Activated naive CD8-positive, alpha-beta T cell treated with anti-CD3 and anti-CD28 coated beads, Interleukin-2, amount 10 ng/mL, durations not matched to agents 7 days and 5 days (primary cell): ENCODE results near the gene CASKIN2. TPM values are rescaled to one million over a fixed set of nuclear protein-coding genes. Genes with fewer than 3 reads are reported as not detected.
A peak's percentile ranks its signal among the peaks of the same experiment; 100 is the strongest.

Experiments
- ATAC-seq: fragments of 150-1000 bp; cut with Tn5 transposase; one replicate; pipeline ENCODE4 v1.10.0; 2021; ENCODE audit warnings: low read depth, moderate library complexity
- POLR2A ChIA-PET: fragments of 350-600 bp; sonication (Branson Sonifier 250); formaldehyde crosslinking; loops from one replicate; lab custom pipeline; 2021; ENCODE audit warnings: antibody characterized with exemption; lab: Charles Lee
- DNase-seq: peaks from one replicate; pipeline ENCODE4 v3.0.0; 2021
- H3K27ac Mint-ChIP-seq: one replicate; pipeline ENCODE4 v1.8.0; 2022; ENCODE audit warnings: mild to moderate bottlenecking, mixed read lengths
- H3K27me3 Mint-ChIP-seq: one replicate; pipeline ENCODE4 v1.8.0; 2022; ENCODE audit warnings: mild to moderate bottlenecking, moderate library complexity, mixed read lengths
- H3K36me3 Mint-ChIP-seq: one replicate; pipeline ENCODE4 v1.8.0; 2021; ENCODE audit warnings: mild to moderate bottlenecking, mixed read lengths
- H3K4me1 Mint-ChIP-seq: one replicate; pipeline ENCODE4 v1.8.0; 2021; ENCODE audit warnings: mixed read lengths
- H3K4me3 Mint-ChIP-seq: one replicate; pipeline ENCODE4 v1.8.0; 2022; ENCODE audit warnings: mild to moderate bottlenecking, moderate library complexity, mixed read lengths
- H3K9me3 Mint-ChIP-seq: one replicate; pipeline ENCODE4 v1.8.0; 2021; ENCODE audit warnings: mixed read lengths
- total RNA-seq, 2 experiments: library from RNA; stranded (reverse); gene quantifications; one replicate each; pipeline ENCODE4 v1.2.3, GENCODE V29; 2021

Gene CASKIN2
- total RNA-seq, 2 experiments from 2014 or later = 0.72 to 2.3 TPM

- no peak for ATAC-seq
- H3K4me1 Mint-ChIP-seq = peaks cover 17% of the 10 kb centered on the region
- peak overlapping the region; percentile 16 for H3K27ac Mint-ChIP-seq
- peaks cover 1% of the 10 kb centered on the region for H3K27me3 Mint-ChIP-seq
- H3K4me3 Mint-ChIP-seq = no peak overlapping the region
- POLR2A ChIA-PET = no interaction called here
- no peaks in the 10 kb centered on the region for H3K9me3 Mint-ChIP-seq
- DNase-seq = no peak
- peaks cover 3% of the 10 kb centered on the region for H3K36me3 Mint-ChIP-seq
Observed at GRCh38 chr17:75536366-75536765, 21.0 kb upstream of the CASKIN2 start.

- Mint-ChIP-seq H3K4me1 (peaks cover 17% of the 10 kb centered on the region), H3K27ac (peak overlapping the region; percentile 89), H3K4me3 (no peak overlapping the region), H3K9me3 (no peaks in the 10 kb centered on the region), H3K36me3 (peaks cover 3% of the 10 kb centered on the region), H3K27me3 (peaks cover 1% of the 10 kb centered on the region)
- DNase-seq = no peak
- POLR2A ChIA-PET = interaction anchor here (0.7 to 1.7 kb wide), 6 partner anchors 9 to 53 kb away, joined by 4 to 12 read pairs (median 8); partner anchors contain the start of genes LLGL2 and TSEN54
- ATAC-seq = no peak
Observed at GRCh38 chr17:75535871-75536270, 20.5 kb upstream of the CASKIN2 start.

GRCh38 chr17:75535119-75535537 is 19.8 kb upstream of the CASKIN2 start:
- H3K9me3 Mint-ChIP-seq = no peaks in the 10 kb centered on the region
- POLR2A ChIA-PET = interaction anchor here (0.7 to 1.7 kb wide), 11 partner anchors 8 to 53 kb away, joined by 3 to 12 read pairs (median 7); partner anchors contain the start of genes LLGL2 and TSEN54
- H3K36me3 Mint-ChIP-seq = peaks cover 3% of the 10 kb centered on the region
- peak; percentile 99 for ATAC-seq
- H3K4me1 Mint-ChIP-seq = peaks cover 17% of the 10 kb centered on the region
- H3K27ac Mint-ChIP-seq = peak overlapping the region; percentile 89
- peaks cover 1% of the 10 kb centered on the region for H3K27me3 Mint-ChIP-seq
- H3K4me3 Mint-ChIP-seq = peak overlapping the region; percentile 64
- DNase-seq = peak; percentile 70

- Mint-ChIP-seq H3K27me3 (peaks cover 6% of the 10 kb centered on the region), H3K4me3 (no peak overlapping the region), H3K36me3 (peaks cover 3% of the 10 kb centered on the region), H3K27ac (no peak overlapping the region), H3K4me1 (peaks cover 22% of the 10 kb centered on the region), H3K9me3 (no peaks in the 10 kb centered on the region)
- DNase-seq (no peak), ATAC-seq (no peak)
- POLR2A ChIA-PET = no interaction called here
Observed at GRCh38 chr17:75531721-75532072, 16.4 kb upstream of the CASKIN2 start.

- H3K27me3 Mint-ChIP-seq = peaks cover 7% of the 10 kb centered on the region
- H3K9me3 Mint-ChIP-seq = no peaks in the 10 kb centered on the region
- no peak for DNase-seq
- H3K27ac Mint-ChIP-seq = no peak overlapping the region
- H3K4me3 Mint-ChIP-seq = no peak overlapping the region
- H3K4me1 Mint-ChIP-seq = peaks cover 26% of the 10 kb centered on the region
- H3K36me3 Mint-ChIP-seq = peaks cover 3% of the 10 kb centered on the region
- ATAC-seq = no peak
- POLR2A ChIA-PET = no interaction called here
Observed at GRCh38 chr17:75530837-75531720, 15.7 kb upstream of the CASKIN2 start.

- peaks cover 9% of the 10 kb centered on the region for H3K4me1 Mint-ChIP-seq
- POLR2A ChIA-PET = interaction anchor here (0.5 to 1.9 kb wide), 11 partner anchors 8 to 488 kb away, joined by 3 to 12 read pairs (median 5); partner anchors contain the start of gene TSEN54
- no peaks in the 10 kb centered on the region for H3K9me3 Mint-ChIP-seq
- DNase-seq (no peak), ATAC-seq (no peak)
- peak overlapping the region; percentile 67 for H3K4me3 Mint-ChIP-seq
- H3K36me3 Mint-ChIP-seq = peaks cover 5% of the 10 kb centered on the region
- H3K27ac Mint-ChIP-seq = no peak overlapping the region
- H3K27me3 Mint-ChIP-seq = peaks cover 6% of the 10 kb centered on the region
Observed at GRCh38 chr17:75526555-75527270, 11.4 kb upstream of the CASKIN2 start.

- Mint-ChIP-seq H3K9me3 (no peaks in the 10 kb centered on the region), H3K36me3 (peaks cover 5% of the 10 kb centered on the region), H3K4me1 (peaks cover 9% of the 10 kb centered on the region), H3K27me3 (peaks cover 6% of the 10 kb centered on the region), H3K27ac (no peak overlapping the region), H3K4me3 (peak overlapping the region; percentile 74)
- POLR2A ChIA-PET = interaction anchor here (0.5 to 1.9 kb wide), 10 partner anchors 8 to 120 kb away, joined by 4 to 23 read pairs (median 6); partner anchors contain the start of genes GRB2, TMEM94 and TSEN54
- no peak for DNase-seq
- ATAC-seq = peak; percentile 4
Observed at GRCh38 chr17:75525806-75526554, 10.6 kb upstream of the CASKIN2 start.

- peaks cover 9% of the 10 kb centered on the region for H3K4me1 Mint-ChIP-seq
- peaks cover 6% of the 10 kb centered on the region for H3K27me3 Mint-ChIP-seq
- H3K9me3 Mint-ChIP-seq = no peaks in the 10 kb centered on the region
- peaks cover 8% of the 10 kb centered on the region for H3K36me3 Mint-ChIP-seq
- ATAC-seq (peak; percentile 90), DNase-seq (peak; percentile 92)
- peak within 1 kb of the TSS; percentile 74 for H3K4me3 Mint-ChIP-seq
- no peak within 1 kb of the TSS for H3K27ac Mint-ChIP-seq
- POLR2A ChIA-PET = interaction anchor here (0.6 to 1.8 kb wide), 13 partner anchors 9 to 552 kb away, joined by 3 to 23 read pairs (median 4); partner anchors contain the start of genes GRB2, SLC25A19, TMEM94 and TSEN54
Observed at GRCh38 chr17:75524970-75525805, 9.9 kb upstream of the CASKIN2 start, which contains the start of gene LLGL2. LLGL2 (plus strand) TSS chr17:75525697; CDS start chr17:75543427, 17,730 bp downstream.

- peak overlapping the region; percentile 39 for H3K4me3 Mint-ChIP-seq
- peaks cover 12% of the 10 kb centered on the region for H3K36me3 Mint-ChIP-seq
- peaks cover 11% of the 10 kb centered on the region for H3K4me1 Mint-ChIP-seq
- no peak for DNase-seq
- ATAC-seq = no peak
- H3K9me3 Mint-ChIP-seq = no peaks in the 10 kb centered on the region
- POLR2A ChIA-PET = interaction anchor here (0.7 to 1.8 kb wide), 6 partner anchors 8 to 241 kb away, joined by 3 to 23 read pairs (median 6); partner anchors contain the start of genes SLC25A19 and TSEN54
- H3K27me3 Mint-ChIP-seq = peaks cover 6% of the 10 kb centered on the region
- H3K27ac Mint-ChIP-seq = no peak overlapping the region
Observed at GRCh38 chr17:75524269-75524969, 9.1 kb upstream of the CASKIN2 start.

- no peak for ATAC-seq
- H3K4me3 Mint-ChIP-seq = no peak overlapping the region
- no peaks in the 10 kb centered on the region for H3K9me3 Mint-ChIP-seq
- no peak overlapping the region for H3K27ac Mint-ChIP-seq
- H3K36me3 Mint-ChIP-seq = peaks cover 17% of the 10 kb centered on the region
- POLR2A ChIA-PET = no interaction called here
- H3K4me1 Mint-ChIP-seq = peaks cover 17% of the 10 kb centered on the region
- H3K27me3 Mint-ChIP-seq = peaks cover 6% of the 10 kb centered on the region
- DNase-seq = no peak
Observed at GRCh38 chr17:75523647-75524046, 8.3 kb upstream of the CASKIN2 start.

- H3K9me3 Mint-ChIP-seq = no peaks in the 10 kb centered on the region
- no peak for DNase-seq
- no peak overlapping the region for H3K4me3 Mint-ChIP-seq
- H3K27me3 Mint-ChIP-seq = peaks cover 6% of the 10 kb centered on the region
- peaks cover 20% of the 10 kb centered on the region for H3K36me3 Mint-ChIP-seq
- ATAC-seq = no peak
- H3K4me1 Mint-ChIP-seq = peaks cover 31% of the 10 kb centered on the region
- POLR2A ChIA-PET = interaction anchor here (1.4 kb wide), 1 partner anchor 13 kb away, joined by 3 read pairs; no protein-coding TSS in a partner anchor
- H3K27ac Mint-ChIP-seq = no peak overlapping the region
Observed at GRCh38 chr17:75521951-75522727, 6.8 kb upstream of the CASKIN2 start.
